Right atrium auricular region (tissue), 2 donors: ENCODE data around the gene PACS1. TPM values are rescaled to one million over a fixed set of nuclear protein-coding genes. Genes with fewer than 3 reads are reported as not detected.
"Not testable (repeated sequence)": the region's sequence is repeated elsewhere in the genome, so short reads cannot be mapped to it uniquely, and the experiment has no call there.

Experiments used
- DNase-seq: peaks from one replicate; pipeline ENCODE4 v3.0.0-alpha.2; 2019; ENCODE audit warnings: low spot score
- H3K27ac ChIP-seq, 2 donors: fragments of 200-600 bp; sonication (generic); 1 replicate in 1 of 2; 2 replicates in 1 of 2; pipeline ENCODE4 v1.5.1; 2016 to 2019
- H3K27me3 ChIP-seq, 2 donors: fragments of 200-600 bp; sonication (generic); one replicate each; pipeline versions ENCODE4 v1.5.1 to v1.6.0; 2017 to 2019
- H3K36me3 ChIP-seq: fragments of 200-600 bp; sonication (generic); one replicate; pipeline ENCODE4 v1.5.1; 2016
- H3K4me1 ChIP-seq, 2 donors: fragments of 200-600 bp; sonication (generic); one replicate each; pipeline versions ENCODE4 v1.5.1 to v1.6.0; 2017 to 2019
- H3K4me3 ChIP-seq, 2 donors: fragments of 200-600 bp; sonication (generic); 1 replicate in 1 of 2; 2 replicates in 1 of 2; pipeline ENCODE4 v1.5.1; 2017 to 2019; ENCODE audit warnings: mild to moderate bottlenecking in 1 of 2, moderate library complexity in 1 of 2
- H3K9me3 ChIP-seq, 2 donors: fragments of 200-600 bp; sonication (generic); one replicate each; pipeline ENCODE4 v1.5.1; 2019
- total RNA-seq, 2 donors: library from RNA; depleted of rRNA; stranded (reverse); fragments of >200 nt; gene quantifications; one replicate each; pipeline ENCODE4 v1.1.0, GENCODE V29; 2016
- TF ChIP-seq, protein P1 (sequence below), 2 donors: fragments of 200-600 bp; sonication (generic); IDR thresholded peaks; one replicate each; pipeline ENCODE4 v1.5.1; 2019; ENCODE audit warnings: antibody characterized with exemption in 2 of 2

Gene PACS1
- total RNA-seq, 2 donors from 2014 or later, result 47.7 to 88.9 TPM

- no peak overlapping the region for H3K27ac ChIP-seq
- no peaks in the 10 kb centered on the region for H3K9me3 ChIP-seq
- H3K4me1 ChIP-seq, result peaks cover 0 to 12% of the 10 kb centered on the region in 2 donors
- no peak for DNase-seq
- H3K4me3 ChIP-seq, result no peak overlapping the region
- H3K27me3 ChIP-seq, result no peaks in the 10 kb centered on the region
- H3K36me3 ChIP-seq, result no peaks in the 10 kb centered on the region
- TF ChIP-seq, protein P1, sequence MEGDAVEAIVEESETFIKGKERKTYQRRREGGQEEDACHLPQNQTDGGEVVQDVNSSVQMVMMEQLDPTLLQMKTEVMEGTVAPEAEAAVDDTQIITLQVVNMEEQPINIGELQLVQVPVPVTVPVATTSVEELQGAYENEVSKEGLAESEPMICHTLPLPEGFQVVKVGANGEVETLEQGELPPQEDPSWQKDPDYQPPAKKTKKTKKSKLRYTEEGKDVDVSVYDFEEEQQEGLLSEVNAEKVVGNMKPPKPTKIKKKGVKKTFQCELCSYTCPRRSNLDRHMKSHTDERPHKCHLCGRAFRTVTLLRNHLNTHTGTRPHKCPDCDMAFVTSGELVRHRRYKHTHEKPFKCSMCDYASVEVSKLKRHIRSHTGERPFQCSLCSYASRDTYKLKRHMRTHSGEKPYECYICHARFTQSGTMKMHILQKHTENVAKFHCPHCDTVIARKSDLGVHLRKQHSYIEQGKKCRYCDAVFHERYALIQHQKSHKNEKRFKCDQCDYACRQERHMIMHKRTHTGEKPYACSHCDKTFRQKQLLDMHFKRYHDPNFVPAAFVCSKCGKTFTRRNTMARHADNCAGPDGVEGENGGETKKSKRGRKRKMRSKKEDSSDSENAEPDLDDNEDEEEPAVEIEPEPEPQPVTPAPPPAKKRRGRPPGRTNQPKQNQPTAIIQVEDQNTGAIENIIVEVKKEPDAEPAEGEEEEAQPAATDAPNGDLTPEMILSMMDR (IDR thresholded peaks at IDR 0.05), result no peak
Observed at GRCh38 chr11:66089067-66089466, 19.0 kb downstream of the PACS1 start.

DNA sequence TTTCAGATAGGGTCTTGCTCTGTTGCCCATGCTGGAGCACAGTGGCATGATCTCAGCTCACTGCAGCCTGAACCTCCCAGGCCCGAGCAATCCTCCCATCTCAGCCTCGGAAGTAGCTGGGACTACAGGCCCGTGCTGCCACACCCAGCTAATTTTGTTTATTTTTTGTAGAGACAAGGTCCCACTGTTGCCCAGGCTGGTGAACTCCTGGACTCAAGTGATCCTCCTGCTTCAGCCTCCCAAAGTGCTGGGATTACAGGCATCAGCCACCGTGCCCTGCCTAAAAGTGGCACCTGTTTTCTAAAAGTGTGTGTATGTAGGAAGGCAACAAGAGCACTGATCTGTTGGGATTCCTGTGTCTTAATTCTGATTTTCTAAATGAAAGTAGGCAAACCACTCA is 20.2 kb downstream of the PACS1 start:
- TF ChIP-seq, protein P1 (IDR thresholded peaks at IDR 0.05), result no peak
- Histone ChIP-seq H3K27ac (no peak overlapping the region), H3K27me3 (no peaks in the 10 kb centered on the region), H3K9me3 (no peaks in the 10 kb centered on the region), H3K4me3 (no peak overlapping the region), H3K36me3 (no peaks in the 10 kb centered on the region), H3K4me1 (peaks cover 0 to under 1% of the 10 kb centered on the region in 2 donors)
- no peak for DNase-seq

- H3K36me3 ChIP-seq, H3K4me3 ChIP-seq, H3K27ac ChIP-seq, H3K4me1 ChIP-seq, H3K9me3 ChIP-seq, DNase-seq, H3K27me3 ChIP-seq: not testable (repeated sequence)
Observed at GRCh38 chr11:66092125-66092524, 22.1 kb downstream of the PACS1 start.

DNA sequence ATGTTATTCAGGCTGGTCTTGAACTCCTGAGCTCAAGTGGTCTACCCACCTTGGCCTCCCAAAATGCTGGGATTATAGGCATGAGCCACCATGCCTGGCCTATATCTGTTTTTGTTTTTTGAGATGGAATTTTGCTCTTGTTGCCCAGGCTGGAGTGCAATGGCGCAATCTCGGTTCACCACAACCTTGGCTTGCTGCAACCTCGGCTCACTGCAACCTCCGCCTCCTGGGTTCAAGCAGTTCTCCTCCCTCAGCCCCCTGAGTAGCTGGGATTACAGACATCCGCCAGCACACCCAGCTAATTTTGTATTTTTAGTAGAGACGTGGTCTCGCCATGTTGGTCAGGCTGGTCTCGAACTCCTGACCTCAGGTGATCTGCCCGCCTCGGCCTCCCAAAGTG is 29.7 kb downstream of the PACS1 start:
- not testable (repeated sequence) for H3K4me3 ChIP-seq, DNase-seq, H3K9me3 ChIP-seq, H3K27ac ChIP-seq, H3K4me1 ChIP-seq, H3K27me3 ChIP-seq, H3K36me3 ChIP-seq

- no peaks in the 10 kb centered on the region for H3K36me3 ChIP-seq
- no peaks in the 10 kb centered on the region for H3K4me1 ChIP-seq
- no peak overlapping the region for H3K4me3 ChIP-seq
- DNase-seq, result peak; percentile 71
- peak overlapping the region in 1 of 2 donors; percentile 40 for H3K27ac ChIP-seq
- no peaks in the 10 kb centered on the region for H3K9me3 ChIP-seq
- TF ChIP-seq, protein P1 (IDR thresholded peaks at IDR 0.05), result no peak
- no peaks in the 10 kb centered on the region for H3K27me3 ChIP-seq
Observed at GRCh38 chr11:66100272-66101065, 30.4 kb downstream of the PACS1 start.

DNA sequence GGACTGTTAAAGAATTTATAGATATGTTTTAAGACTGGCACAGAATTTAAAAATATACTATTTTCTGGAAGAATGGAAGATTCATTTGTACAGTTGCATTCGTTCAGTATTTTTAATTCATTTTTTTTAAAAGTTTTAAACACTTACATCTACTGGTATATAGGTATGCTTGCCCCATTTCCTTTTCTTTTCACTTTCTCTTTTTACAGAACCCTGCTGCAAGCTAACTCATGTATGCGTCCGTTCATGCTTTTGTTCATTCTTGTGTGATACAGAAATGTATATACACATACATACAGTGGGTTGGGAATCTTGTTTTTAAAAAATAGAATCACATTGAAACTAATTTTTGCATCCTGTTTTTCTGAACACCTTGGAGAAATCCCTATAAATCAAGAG is 31.0 kb downstream of the PACS1 start:
- no peak for DNase-seq
- Histone ChIP-seq H3K9me3 (no peaks in the 10 kb centered on the region), H3K27me3 (no peaks in the 10 kb centered on the region), H3K4me3 (no peak overlapping the region), H3K27ac (no peak overlapping the region), H3K4me1 (no peaks in the 10 kb centered on the region), H3K36me3 (no peaks in the 10 kb centered on the region)
- TF ChIP-seq, protein P1 (IDR thresholded peaks at IDR 0.05), result no peak
